H1 (cell line): ENCODE results near the gene TLR7. TPM values are rescaled to one million over a fixed set of nuclear protein-coding genes. Genes with fewer than 3 reads are reported as not detected.

Source experiments
- CTCF ChIA-PET: fragments of 300-600 bp; sonication (Branson Sonifier 250); formaldehyde crosslinking; loops from one replicate; lab custom pipeline; 2021; ENCODE audit not compliant: partially characterized antibody; lab: Charles Lee
- POLR2A ChIA-PET: fragments of 300-600 bp; sonication (Branson Sonifier 250); formaldehyde crosslinking; loops from one replicate; lab custom pipeline; 2021; ENCODE audit warnings: inconsistent platforms; ENCODE audit not compliant: partially characterized antibody; lab: Charles Lee
- DNase-seq, 2 experiments: peaks; one replicate each; pipeline versions ENCODE4 v3.0.0 to v3.0.0-alpha.2; 2010 to 2022; ENCODE audit warnings: low spot score in 2 of 2, low read depth in 1 of 2, mixed read lengths in 1 of 2
- FAIRE-seq: peaks from 2 replicates; lab custom pipeline; 2011; peaks lifted over from hg19 to GRCh38; lab: Jason Lieb, UNC
- H2AFZ ChIP-seq: 2 replicates; pipeline ENCODE4 v1.8.1; 2012; ENCODE audit warnings: low read length, inconsistent platforms
- H2AK5ac ChIP-seq: 2 replicates; pipeline ENCODE4 v1.6.1; 2013; ENCODE audit warnings: low read depth, low read length
- H2BK120ac ChIP-seq: replicated peaks from 2 replicates; pipeline ENCODE3; 2013; ENCODE audit warnings: low read depth, low read length, inconsistent platforms
- H2BK12ac ChIP-seq: 2 replicates; pipeline ENCODE4 v1.6.1; 2013; ENCODE audit warnings: low read depth, low read length
- H2BK15ac ChIP-seq: 2 replicates; pipeline ENCODE4 v1.6.1; 2013; ENCODE audit warnings: low read length
- H2BK20ac ChIP-seq: 2 replicates; pipeline ENCODE4 v1.6.1; 2013; ENCODE audit warnings: low read length
- H2BK5ac ChIP-seq: 2 replicates; pipeline ENCODE4 v1.6.1; 2013; ENCODE audit warnings: low read depth, low read length
- H3K14ac ChIP-seq: 2 replicates; pipeline ENCODE4 v1.6.1; 2013; ENCODE audit warnings: inconsistent platforms; ENCODE audit not compliant: insufficient read length
- H3K18ac ChIP-seq: 2 replicates; pipeline ENCODE4 v1.6.1; 2013; ENCODE audit warnings: low read length; ENCODE audit errors: extremely low read depth
- H3K23ac ChIP-seq: 2 replicates; pipeline ENCODE4 v1.6.1; 2013; ENCODE audit warnings: inconsistent platforms; ENCODE audit not compliant: insufficient read length
- H3K23me2 ChIP-seq: 2 replicates; pipeline ENCODE4 v1.6.1; 2013; ENCODE audit warnings: low read depth, low read length
- H3K27ac ChIP-seq: 2 replicates; pipeline ENCODE4 v1.6.1; 2011; ENCODE audit warnings: low read depth, low read length, inconsistent platforms
- H3K27me3 ChIP-seq, 4 experiments: replicated peaks in 1 of 4; 1 replicate in 1 of 4; 2 replicates in 3 of 4; pipeline versions ENCODE4 v1.6.1 to v1.8.1; 2011 to 2013; ENCODE audit warnings: low read length in 3 of 4, mild to moderate bottlenecking in 3 of 4, inconsistent platforms in 2 of 4, mixed read lengths in 2 of 4, moderate library complexity in 1 of 4; ENCODE audit not compliant: control insufficient read depth in 3 of 4, insufficient read depth in 3 of 4; ENCODE audit errors: extremely low read depth in 1 of 4
- H3K36me3 ChIP-seq, 4 experiments: 2 replicates each; pipeline versions ENCODE4 v1.6.1 to v1.8.1; 2011 to 2013; ENCODE audit warnings: mild to moderate bottlenecking in 4 of 4, low read length in 3 of 4, moderate library complexity in 2 of 4, control low read depth in 1 of 4, inconsistent platforms in 1 of 4; ENCODE audit not compliant: insufficient read depth in 4 of 4, control insufficient read depth in 2 of 4
- H3K4ac ChIP-seq: replicated peaks from 2 replicates; pipeline ENCODE3; 2013; ENCODE audit warnings: low read length, low read depth, mixed read lengths, inconsistent platforms; ENCODE audit not compliant: insufficient read length
- H3K4me1 ChIP-seq, 4 experiments: replicated peaks in 1 of 4; 1 replicate in 1 of 4; 2 replicates in 3 of 4; pipeline versions ENCODE4 v1.6.1 to v1.8.1; 2011 to 2013; ENCODE audit warnings: low read length in 3 of 4, inconsistent platforms in 2 of 4, mixed read lengths in 1 of 4; ENCODE audit not compliant: insufficient read depth in 4 of 4, control insufficient read depth in 3 of 4
- H3K4me2 ChIP-seq, 2 experiments: 2 replicates each; pipeline versions ENCODE4 v1.6.1 to v1.8.1; 2011 to 2013; ENCODE audit warnings: low read depth in 2 of 2, low read length in 2 of 2, control low read depth in 1 of 2, inconsistent platforms in 1 of 2, mild to moderate bottlenecking in 1 of 2; ENCODE audit not compliant: insufficient read depth in 1 of 2
- H3K4me3 ChIP-seq, 4 experiments: fragments of 200-600, 300-600 bp in 1 of 4; sonication (generic), shearing (Covaris generic), sonication (Bioruptor Twin) in 1 of 4; 2 replicates each; pipeline versions ENCODE4 v1.5.1 to v1.8.1; 2011 to 2016; ENCODE audit warnings: low read length in 4 of 4, low read depth in 3 of 4, control low read depth in 2 of 4, inconsistent platforms in 2 of 4, mild to moderate bottlenecking in 2 of 4, mixed read lengths in 1 of 4, moderate library complexity in 1 of 4; ENCODE audit not compliant: insufficient read depth in 2 of 4; ENCODE audit errors: extremely low read depth in 1 of 4
- H3K56ac ChIP-seq: replicated peaks from 2 replicates; pipeline ENCODE3; 2013; ENCODE audit warnings: low read depth, mild to moderate bottlenecking, mixed read lengths, low read length, inconsistent platforms; ENCODE audit not compliant: insufficient read length
- H3K79me1 ChIP-seq: 2 replicates; pipeline ENCODE4 v1.6.1; 2013; ENCODE audit warnings: low read depth, low read length, control low read depth
- H3K79me2 ChIP-seq, 2 experiments: 2 replicates each; pipeline versions ENCODE4 v1.6.1 to v1.8.1; 2012 to 2013; ENCODE audit warnings: low read length in 2 of 2, mild to moderate bottlenecking in 2 of 2, inconsistent platforms in 1 of 2; ENCODE audit not compliant: insufficient read depth in 2 of 2, control insufficient read depth in 1 of 2
- H3K9ac ChIP-seq, 4 experiments: replicated peaks in 1 of 4; 1 replicate in 1 of 4; 2 replicates in 3 of 4; pipeline versions ENCODE4 v1.6.1 to v1.8.1; 2011 to 2013; ENCODE audit warnings: low read depth in 3 of 4, low read length in 3 of 4, control low read depth in 2 of 4, mild to moderate bottlenecking in 2 of 4, moderate library complexity in 2 of 4, inconsistent platforms in 1 of 4; ENCODE audit errors: extremely low read depth in 1 of 4
- H3K9me3 ChIP-seq, 2 experiments: 2 replicates each; pipeline versions ENCODE4 v1.6.1 to v1.8.1; 2012 to 2013; ENCODE audit warnings: mild to moderate bottlenecking in 2 of 2, moderate library complexity in 2 of 2, control low read depth in 1 of 2, inconsistent platforms in 1 of 2, low read depth in 1 of 2, low read length in 1 of 2, mixed read lengths in 1 of 2; ENCODE audit not compliant: insufficient read depth in 2 of 2
- H4K20me1 ChIP-seq, 2 experiments: replicated peaks in 1 of 2; 2 replicates each; pipeline versions ENCODE3 to v1.8.1; 2011 to 2013; ENCODE audit warnings: inconsistent platforms in 2 of 2, low read length in 2 of 2, mild to moderate bottlenecking in 1 of 2; ENCODE audit not compliant: insufficient read depth in 2 of 2, control insufficient read depth in 1 of 2
- H4K5ac ChIP-seq: 2 replicates; pipeline ENCODE4 v1.6.1; 2013; ENCODE audit warnings: low read length, low read depth, mixed read lengths, inconsistent platforms; ENCODE audit not compliant: insufficient read length
- H4K8ac ChIP-seq: 2 replicates; pipeline ENCODE4 v1.8.0; 2013; ENCODE audit warnings: mild to moderate bottlenecking, moderate library complexity, low read length, inconsistent platforms; ENCODE audit not compliant: insufficient read depth; ENCODE audit errors: extremely low read depth
- H4K91ac ChIP-seq: replicated peaks from 2 replicates; pipeline ENCODE3; 2013; ENCODE audit warnings: low read length, mixed read lengths, inconsistent platforms; ENCODE audit not compliant: insufficient read length
- CHD2 ChIP-seq: IDR thresholded peaks from 2 replicates; pipeline ENCODE4 v1.6.1; 2012; ENCODE audit warnings: low read length, improper control_type of control experiment
- EGR1 ChIP-seq: IDR thresholded peaks from 2 replicates; pipeline ENCODE4 v1.6.1; 2011; ENCODE audit warnings: low read depth, low read length, borderline replicate concordance
- FOSL1 ChIP-seq: IDR thresholded peaks from 2 replicates; pipeline ENCODE4 v1.6.1; 2011; ENCODE audit warnings: mild to moderate bottlenecking, low read depth, low read length, moderate library complexity; ENCODE audit not compliant: insufficient read depth
- HDAC2 ChIP-seq, 2 experiments: fragments of 300-600 bp in 1 of 2; sonication (generic) in 1 of 2; IDR thresholded peaks; 2 replicates each; pipeline ENCODE4 v1.6.1; 2011 to 2012; ENCODE audit warnings: low read depth in 2 of 2, low read length in 2 of 2, mild to moderate bottlenecking in 2 of 2, moderate library complexity in 2 of 2, borderline replicate concordance in 1 of 2, inconsistent platforms in 1 of 2
- KDM4A ChIP-seq: IDR thresholded peaks from one replicate; pipeline ENCODE4 v1.7.1; 2012; ENCODE audit warnings: low read depth, mild to moderate bottlenecking, moderate library complexity, low read length, inconsistent platforms; ENCODE audit not compliant: severe bottlenecking
- KDM5A ChIP-seq: fragments of 200-600 bp; IDR thresholded peaks from 2 replicates; pipeline ENCODE4 v1.7.1; 2012; ENCODE audit warnings: mild to moderate bottlenecking, low read length, inconsistent platforms, mixed read lengths
- RNF2 ChIP-seq: fragments of 200-900, 300-1000 bp; sonication (generic); IDR thresholded peaks from 2 replicates; pipeline ENCODE4 v1.7.1; 2016; ENCODE audit warnings: borderline replicate concordance, low read depth, mild to moderate bottlenecking, antibody characterized with exemption, low read length; ENCODE audit not compliant: poor library complexity, severe bottlenecking; ENCODE audit errors: missing control alignments
- SIN3A ChIP-seq, 2 experiments: IDR thresholded peaks in 1 of 2; conservative IDR thresholded peaks in 1 of 2; 2 replicates each; pipeline ENCODE4 v1.6.1; 2011 to 2012; ENCODE audit warnings: low read length in 2 of 2, improper control_type of control experiment in 1 of 2, low read depth in 1 of 2, mild to moderate bottlenecking in 1 of 2
- SP2 ChIP-seq: IDR thresholded peaks from 2 replicates; pipeline ENCODE4 v1.6.1; 2012; ENCODE audit warnings: mild to moderate bottlenecking, low read length, inconsistent platforms
- SRF ChIP-seq: IDR thresholded peaks from 2 replicates; pipeline ENCODE4 v1.6.1; 2011; ENCODE audit warnings: mild to moderate bottlenecking, low read depth, low read length, moderate library complexity
- TAF1 ChIP-seq: IDR thresholded peaks from 2 replicates; pipeline ENCODE4 v1.6.1; 2011; ENCODE audit warnings: mild to moderate bottlenecking, low read depth, low read length
- USF2 ChIP-seq: IDR thresholded peaks from 2 replicates; pipeline ENCODE4 v1.6.1; 2011; ENCODE audit warnings: low read length, improper control_type of control experiment
- ZNF274 ChIP-seq: IDR thresholded peaks from 2 replicates; pipeline ENCODE4 v1.7.0; 2012; ENCODE audit warnings: low read length, borderline replicate concordance; ENCODE audit errors: extremely low read depth
- WGBS, 2 experiments: shearing (Covaris generic) in 1 of 2; methylation state at CpG; one replicate each; pipeline versions ENCODE4 v1.1.6 to v1.1.7; 2013 to 2015; ENCODE audit warnings: low lambda C conversion rate in 2 of 2, mixed read lengths in 2 of 2, inconsistent platforms in 1 of 2, low coverage in 1 of 2, missing lambda C conversion rate in 1 of 2; ENCODE audit not compliant: insufficient replicate concordance in 2 of 2, insufficient coverage in 1 of 2, insufficient read length in 1 of 2; ENCODE audit errors: extremely low coverage in 1 of 2, missing lambda C conversion rate in 1 of 2; 5-methylcytosine and 5-hydroxymethylcytosine counted together
- polyA plus RNA-seq, 7 experiments: library from polyadenylated mRNA; depleted of rRNA in 3 of 7; stranded (reverse) in 5 of 7; unstranded in 2 of 7; fragments of >200 nt in 5 of 7; fragments of 200-250 nt in 2 of 7; gene quantifications; 1 replicate in 5 of 7; 2 replicates in 1 of 7; 4 replicates in 1 of 7; pipeline versions ENCODE4 v1.2.1 to v1.2.3, GENCODE V29; 2011 to 2013; ENCODE audit warnings: missing spikeins in 2 of 7, mixed read lengths in 2 of 7
- total RNA-seq: library from RNA; stranded (reverse); fragmentation: NEBNext Ultra II Directional; extraction: Animal tissue kit (Norgen Biotek cat#: 25700); gene quantifications from 2 replicates; pipeline ENCODE4 v1.2.1, GENCODE V29; 2021

The TLR7 gene
- total and polyA plus RNA-seq, 2 of the 8 experiments (the other 6 are each of a cell fraction or from before 2014, with no cell fraction given) = 0.02 TPM; not detected in 1

GRCh38 chrX:12817528-12817927 lies 49.3 kb upstream of the TLR7 start:
- Histone ChIP-seq H3K36me3 (peaks cover 2 to 15% (median 8%) of the 10 kb centered on the region in 4 experiments; a peak in 5 of 8 replicates), H2BK12ac (no peak overlapping the region), H2BK15ac (no peak overlapping the region), H3K14ac (no peak overlapping the region), H4K8ac (no peak overlapping the region), H2AFZ (no peak overlapping the region), H3K4me3 (no peak overlapping the region), H3K79me1 (no peaks in the 10 kb centered on the region), H3K18ac (no peak overlapping the region), H2BK5ac (no peak overlapping the region), H2BK20ac (no peak overlapping the region), H3K27ac (no peak overlapping the region), H4K20me1 (peaks cover 0 to 1% of the 10 kb centered on the region in 2 experiments), H3K56ac (no peak overlapping the region), H4K91ac (no peak overlapping the region), H3K9me3 (no peaks in the 10 kb centered on the region), H3K23ac (no peak overlapping the region), H3K4ac (no peak overlapping the region), H3K23me2 (no peaks in the 10 kb centered on the region), H3K9ac (no peak overlapping the region), H2AK5ac (no peak overlapping the region), H3K4me2 (no peak overlapping the region), H3K4me1 (no peaks in the 10 kb centered on the region), H4K5ac (no peak overlapping the region), H2BK120ac (no peak overlapping the region), H3K79me2 (no peaks in the 10 kb centered on the region), H3K27me3 (no peaks in the 10 kb centered on the region)
- CTCF ChIA-PET = no interaction called here
- WGBS, 2 experiments = 100% methylated on average over 4 of the region's 5 CpGs; no CpG with 5 or more reads in 1 of the 2 experiments
- POLR2A ChIA-PET = no interaction called here
- no peak for DNase-seq
- no peak for FAIRE-seq
- TF ChIP-seq SIN3A (conservative IDR thresholded peaks at IDR 0.05 in 1 of 2, IDR thresholded peaks at IDR 0.05 in 1 of 2; ENCODE audit: low read depth in 1 of 2, low read length in 2 of 2) (no peak), USF2 (no peak), RNF2 (no peak), SP2 (no peak), FOSL1 (no peak), SRF (no peak), KDM5A (no peak), EGR1 (no peak), HDAC2 (IDR thresholded peaks at IDR 0.05; ENCODE audit: borderline replicate concordance in 1 of 2, low read depth in 2 of 2, low read length in 2 of 2) (no peak), CHD2 (no peak), KDM4A (no peak), ZNF274 (no peak), TAF1 (no peak)
